Right forelimb (tissue), 1 donor: Measurements from ENCODE around the gene DSG1.
"Not testable (repeated sequence)": the region's sequence is repeated elsewhere in the genome, so short reads cannot be mapped to it uniquely, and the experiment has no call there.

Source experiments
- DNase-seq: peaks from one replicate; pipeline ENCODE4 v3.0.0-alpha.2; 2018

DSG1 gene

DNA sequence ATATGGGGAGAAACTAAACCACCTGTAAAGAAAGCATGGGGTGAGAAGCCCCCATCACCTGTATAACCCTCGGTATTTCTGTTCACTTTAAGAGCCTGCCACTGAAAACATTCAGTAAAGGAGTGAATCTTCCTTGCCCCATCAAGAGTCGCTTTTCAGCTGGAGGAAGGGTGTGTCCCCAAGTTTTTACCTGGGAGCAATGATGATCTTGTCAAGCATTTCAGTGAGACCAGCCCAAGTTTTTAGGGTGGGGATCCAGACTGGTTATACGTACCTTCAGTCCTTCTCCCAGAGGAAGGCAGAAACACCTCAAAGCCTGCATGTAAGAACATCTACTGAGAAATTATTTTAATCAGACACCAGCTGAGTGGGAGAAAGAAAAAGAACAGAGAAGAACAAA, at the start of gene DSG1:
Gene DSG1 (plus strand): TSS at position 301 of the 400 bp plus-strand sequence. CDS start 141 bp downstream, outside the sequence.
- no peak for DNase-seq

DNA sequence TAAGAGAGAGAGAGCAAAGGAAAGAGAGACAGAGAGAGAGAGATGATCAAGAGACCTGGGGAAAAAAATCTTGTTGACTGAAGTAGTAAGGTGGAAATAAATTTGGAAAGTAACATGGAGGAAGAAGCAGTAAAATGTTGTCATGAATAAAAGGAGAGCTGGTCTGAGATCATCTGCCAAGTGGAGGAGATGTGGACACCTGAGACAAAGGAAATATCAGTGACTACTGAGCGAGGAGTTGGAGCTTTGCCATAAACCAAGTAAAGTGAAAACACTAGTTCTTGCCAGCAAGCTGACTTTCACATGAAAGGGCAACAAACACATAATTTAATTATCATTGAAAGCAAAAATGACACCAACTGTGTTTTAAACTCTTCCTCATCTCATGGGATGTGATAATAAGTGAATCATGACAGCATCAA, 49.0 kb upstream of the DSG1 start:
- no peak for DNase-seq

DNA sequence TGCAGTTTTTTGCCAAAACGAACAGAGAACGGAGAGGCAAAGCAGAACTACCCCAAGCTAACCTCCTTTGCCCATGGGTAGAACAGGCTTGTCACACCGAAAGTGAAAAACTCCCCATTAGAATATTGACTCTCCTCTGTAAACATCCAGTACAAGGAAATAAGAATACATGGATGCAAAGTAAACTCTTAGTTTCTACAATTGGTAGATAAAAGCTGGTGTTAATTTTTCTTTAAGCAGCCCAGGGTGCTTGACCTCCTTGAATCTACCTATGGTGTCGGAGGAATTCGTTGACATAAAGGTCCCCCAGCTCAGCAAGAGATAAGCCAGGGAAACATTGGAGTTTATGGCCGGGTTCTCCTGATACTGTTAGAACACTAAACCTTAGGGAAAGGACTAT, 48.4 kb upstream of the DSG1 start:
- no peak for DNase-seq

DNA sequence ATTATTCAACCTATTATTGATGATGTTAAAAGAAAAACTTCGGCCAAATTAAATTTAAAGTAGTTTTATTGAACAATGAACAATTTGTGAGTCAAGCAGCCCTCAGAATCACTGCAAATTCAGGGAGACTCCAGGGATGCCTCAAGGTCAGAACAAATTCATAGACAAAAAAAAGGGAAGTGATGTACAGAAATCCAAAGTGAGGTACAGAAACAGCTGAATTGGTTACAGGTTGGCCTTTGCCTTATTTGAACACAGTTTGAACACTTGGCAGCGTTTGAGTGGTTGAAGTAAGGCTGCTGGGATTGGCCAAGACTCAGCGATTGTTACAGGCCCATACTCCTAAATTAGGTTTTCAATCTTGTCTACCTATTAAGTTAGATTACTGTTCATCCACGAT, 47.4 kb upstream of the DSG1 start:
- no peak for DNase-seq

DNA sequence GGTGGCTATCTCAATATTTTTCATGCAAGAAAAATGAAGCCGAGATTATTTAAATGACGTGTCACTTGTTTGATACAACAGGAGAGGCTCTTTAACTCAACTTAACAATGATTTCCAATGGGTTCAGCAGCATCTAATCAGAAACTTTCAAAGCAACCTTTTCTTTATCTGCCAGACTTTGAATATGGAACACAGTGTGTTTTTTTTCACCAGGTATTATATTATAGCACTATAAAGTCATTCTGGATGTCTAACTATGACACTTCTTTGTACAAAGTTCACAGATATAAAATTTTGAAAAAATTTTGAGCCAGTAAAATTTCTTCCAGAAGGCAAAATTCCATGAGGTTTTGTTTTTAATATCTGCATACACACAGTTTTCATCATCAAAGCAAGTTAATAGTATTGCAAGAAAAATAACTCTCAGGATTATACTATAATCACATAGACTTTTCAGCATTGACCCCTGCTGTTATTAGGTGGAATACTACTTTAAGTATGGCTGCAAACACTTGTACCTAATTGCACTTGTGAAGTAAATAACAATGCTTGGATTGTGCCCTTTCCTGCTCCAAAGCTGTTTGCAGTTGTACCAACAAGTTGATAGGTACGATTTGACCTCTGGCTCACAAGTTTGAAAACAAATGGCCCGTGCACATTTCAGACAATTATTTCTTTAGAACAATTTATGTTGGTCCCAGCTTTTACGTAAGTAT, 44.0 kb upstream of the DSG1 start:
- no peak for DNase-seq

DNA sequence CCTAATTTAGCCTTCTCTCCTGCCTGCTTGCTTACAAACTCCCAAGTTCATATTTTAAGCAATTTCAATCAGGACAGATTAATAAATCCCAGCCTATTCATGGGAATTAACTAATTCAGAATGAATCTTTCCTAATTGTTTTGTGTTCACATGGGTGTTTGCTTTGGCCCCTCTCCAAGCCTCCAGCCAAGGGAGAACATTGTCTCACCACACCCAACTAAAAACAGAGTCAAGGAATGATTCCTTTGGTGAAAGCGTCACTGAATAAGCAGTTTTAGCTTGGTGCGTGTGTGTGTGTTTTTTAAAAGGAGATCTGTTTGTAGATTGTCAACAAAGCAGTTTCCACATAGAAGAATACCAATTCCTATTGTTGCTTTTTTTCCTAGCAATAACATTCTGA, 43.0 kb upstream of the DSG1 start:
- DNase-seq: no peak

DNA sequence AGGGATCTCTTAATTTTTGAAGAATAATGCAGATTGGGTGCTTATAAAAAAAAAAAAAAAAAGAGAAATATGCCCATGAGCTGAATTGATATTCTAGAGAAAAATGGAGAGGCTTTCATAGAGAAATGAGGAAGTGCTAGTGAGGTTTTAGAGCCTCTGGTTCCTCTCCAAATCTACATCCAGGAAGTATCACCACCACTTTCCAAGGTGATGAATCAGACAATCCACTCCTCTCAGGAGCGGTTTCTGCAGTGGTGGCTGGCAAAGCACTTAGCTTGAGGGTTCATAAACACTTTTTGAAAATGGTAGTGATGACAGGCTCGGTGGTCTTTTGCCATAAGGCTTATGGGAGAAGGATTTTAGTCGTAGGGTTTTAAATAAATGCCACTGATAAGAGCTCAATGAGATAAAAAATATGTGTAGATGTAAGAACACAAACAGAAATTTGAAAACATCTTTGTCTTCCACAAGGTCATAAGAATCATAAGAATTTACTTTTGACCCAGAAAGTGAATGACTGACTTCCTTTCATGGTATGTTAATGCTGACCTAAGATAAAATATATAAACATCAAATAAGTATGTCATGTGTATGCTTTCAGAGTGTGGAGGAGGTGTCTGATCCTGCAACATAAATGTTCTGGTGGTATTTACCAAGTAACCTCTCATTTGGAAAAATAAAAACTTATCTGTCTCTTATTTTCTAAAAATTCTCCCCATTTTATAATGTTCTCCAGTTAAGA, 42.1 kb upstream of the DSG1 start:
- no peak for DNase-seq

DNA sequence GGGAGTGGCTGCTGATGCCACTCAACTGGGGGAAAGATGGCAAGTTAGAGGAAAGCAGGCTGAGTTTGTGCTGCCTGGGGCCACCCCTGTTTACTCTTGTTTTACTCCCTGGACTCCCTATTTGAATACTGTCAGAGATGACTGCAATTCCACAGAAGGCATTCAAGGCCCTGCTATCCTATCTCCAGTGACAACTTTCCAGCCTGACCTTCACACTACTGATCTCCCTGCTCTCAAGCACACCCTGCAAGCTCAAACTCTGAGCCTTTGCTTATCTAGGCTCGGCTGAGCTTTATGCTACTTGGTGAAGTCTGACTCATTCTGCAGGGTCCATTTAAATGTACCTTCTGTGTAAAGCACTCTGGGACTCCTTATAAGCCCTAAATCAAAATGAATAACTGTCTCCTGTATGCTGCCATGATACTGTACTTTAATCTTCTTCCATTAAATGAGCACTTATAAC, 39.3 kb upstream of the DSG1 start:
- DNase-seq: no peak

DNA sequence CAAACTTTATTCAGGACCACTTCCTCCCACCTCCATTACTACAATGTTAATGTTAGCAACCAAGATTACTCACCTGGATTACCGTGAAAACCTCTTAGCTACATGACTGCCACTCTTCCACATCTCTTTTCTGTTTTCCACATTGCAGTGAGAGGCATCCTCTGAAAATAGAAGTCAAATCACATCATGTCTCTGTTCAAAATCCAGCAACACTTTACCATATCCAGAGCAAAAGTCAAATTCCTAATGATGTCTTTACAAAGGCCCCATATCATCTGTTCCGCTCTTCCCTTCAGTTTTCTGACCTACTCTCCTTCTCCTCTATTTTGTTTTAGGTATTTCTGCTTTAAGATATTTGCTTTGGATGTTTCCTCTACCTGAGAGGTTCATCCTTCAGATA, 37.5 kb upstream of the DSG1 start:
- DNase-seq: no peak

DNA sequence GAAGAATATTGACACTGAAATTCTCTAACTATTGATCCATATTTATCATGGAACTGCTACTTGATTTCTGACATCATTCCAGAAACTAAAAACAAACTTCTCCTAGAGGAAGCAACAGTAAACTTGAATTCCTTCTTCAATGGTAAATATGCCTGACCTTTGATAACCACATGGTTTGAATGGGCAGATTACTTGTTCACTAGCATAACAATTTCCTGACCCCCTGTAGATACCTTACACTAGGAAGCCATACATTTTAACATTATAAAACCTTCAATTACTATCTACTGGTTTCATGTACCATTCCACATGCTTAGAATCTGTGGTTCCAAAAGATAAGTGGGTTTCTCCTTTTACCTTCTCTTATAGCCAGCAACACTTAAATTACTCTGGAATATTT, 36.5 kb upstream of the DSG1 start:
- no peak for DNase-seq

DNA sequence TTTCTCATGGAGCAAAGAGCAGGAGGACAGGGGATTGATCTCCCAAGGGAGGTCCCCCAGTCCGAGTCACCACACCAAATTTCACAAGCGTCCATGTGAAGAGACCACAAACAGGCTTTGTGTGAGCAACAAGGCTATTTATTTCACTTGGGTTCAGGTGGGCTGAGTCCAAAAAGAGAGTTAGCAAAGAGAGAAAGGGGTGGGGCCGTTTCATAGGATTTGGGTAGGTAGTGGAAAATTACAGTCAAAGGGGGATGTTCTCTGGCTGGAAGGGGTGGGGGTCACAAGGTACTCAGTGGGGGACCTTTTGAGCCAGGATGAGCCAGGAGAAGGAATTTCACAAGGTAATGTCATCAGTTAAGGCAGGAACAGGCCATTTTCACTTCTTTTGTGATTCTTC, 28.5 kb upstream of the DSG1 start:
- DNase-seq: not testable (repeated sequence)

DNA sequence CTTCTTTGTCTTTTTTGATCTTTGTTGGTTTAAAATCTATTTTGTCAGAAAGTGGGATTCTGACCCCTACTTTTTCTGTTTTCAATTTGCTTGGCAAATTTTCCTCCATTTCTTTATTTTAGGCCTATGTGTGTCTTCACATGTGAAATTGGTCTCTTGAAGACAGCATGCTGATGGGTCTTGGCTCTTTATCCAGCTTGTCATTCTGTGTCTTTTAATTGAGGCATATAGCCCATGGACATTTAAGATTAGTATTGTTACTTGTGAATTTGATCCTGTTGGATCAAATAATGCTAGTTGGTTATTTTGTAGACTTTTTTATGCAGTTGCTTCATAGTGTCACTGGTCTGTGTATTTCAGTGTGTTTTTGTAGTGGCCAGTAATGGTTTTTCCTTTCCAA, 26.3 kb upstream of the DSG1 start:
- DNase-seq: no peak

DNA sequence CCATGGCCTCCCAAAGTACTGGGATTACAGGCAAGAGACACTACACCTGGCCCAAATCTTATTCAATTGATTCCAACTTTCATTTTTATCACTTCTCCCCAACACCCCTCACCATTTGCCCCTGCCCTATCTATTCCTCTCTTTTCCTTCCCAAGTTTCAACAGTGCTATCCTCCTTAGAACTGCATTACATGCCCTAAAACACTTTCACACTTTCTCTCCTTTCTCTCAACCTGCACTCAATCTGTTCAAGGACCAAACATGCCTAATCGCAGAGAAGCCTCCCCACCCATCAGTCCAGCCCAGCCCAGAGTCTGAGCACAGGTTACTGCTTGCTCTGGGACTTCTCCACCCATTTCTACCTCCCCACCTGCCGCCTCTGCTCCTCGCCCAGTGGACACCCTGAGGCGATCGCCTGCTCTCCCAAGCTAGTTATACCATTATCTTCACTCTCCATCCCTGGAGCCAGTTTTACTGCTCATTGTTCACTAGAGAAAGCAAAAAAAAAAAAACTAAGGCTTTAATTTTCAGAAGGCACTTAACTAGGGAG, 23.7 kb upstream of the DSG1 start:
- DNase-seq: no peak

DNA sequence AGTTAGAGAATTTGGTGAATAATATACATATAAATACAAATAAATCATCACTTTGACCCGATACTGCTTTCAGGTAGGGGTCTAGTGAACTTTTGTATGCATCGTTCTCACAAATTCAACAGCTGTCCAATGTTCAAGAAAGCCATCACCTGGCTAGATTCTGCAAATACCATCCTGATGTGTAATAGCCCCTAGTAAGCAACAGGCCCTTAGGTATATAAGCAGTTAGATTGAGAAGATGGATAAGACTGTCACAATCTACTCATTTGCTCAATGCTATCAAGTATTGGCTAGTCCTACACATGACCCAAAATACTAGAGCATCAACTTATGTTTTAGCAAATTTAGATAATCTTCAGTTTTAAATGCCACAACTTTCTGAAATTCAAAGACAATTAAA, 20.7 kb upstream of the DSG1 start:
- no peak for DNase-seq

DNA sequence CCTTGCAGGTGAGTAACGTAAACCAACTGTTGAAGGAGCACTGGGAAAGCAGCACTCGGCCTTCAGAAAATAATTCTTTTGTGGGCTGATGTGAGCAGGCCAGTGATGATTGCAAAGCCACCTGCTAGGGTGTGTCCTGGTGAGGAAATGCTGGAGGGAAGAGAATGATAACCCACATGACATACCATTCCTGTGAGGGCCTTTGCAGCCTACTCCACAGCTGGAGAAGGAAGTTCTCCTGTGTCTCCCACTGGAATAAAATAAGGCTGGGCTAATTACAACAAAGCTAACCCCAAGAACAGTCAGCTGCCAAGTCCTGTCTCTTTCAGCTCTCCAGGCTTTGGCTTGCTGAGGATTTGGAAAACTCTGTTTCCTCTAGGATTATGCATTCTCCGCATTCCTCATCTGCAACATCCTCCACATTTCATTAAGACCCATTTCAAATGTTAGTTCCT, 16.7 kb upstream of the DSG1 start:
- DNase-seq: no peak

DNA sequence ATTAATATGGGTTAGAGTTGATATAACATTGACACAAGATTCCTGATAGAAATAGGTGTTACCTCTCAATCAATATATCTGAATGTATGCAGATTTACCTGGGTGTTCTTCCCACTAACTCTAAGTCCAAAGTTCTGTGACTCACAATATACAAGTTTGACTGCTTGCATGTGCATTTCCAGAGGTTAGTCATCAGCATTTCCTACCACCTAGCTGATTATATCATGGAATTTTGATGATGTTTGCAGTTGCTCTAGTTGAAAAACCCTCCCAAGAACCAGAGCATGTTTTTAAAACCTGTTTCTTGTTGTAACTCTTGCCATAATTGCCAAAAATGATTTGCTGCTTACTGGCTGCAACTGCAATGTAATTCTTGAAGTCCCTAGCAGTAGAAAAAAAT, 15.0 kb upstream of the DSG1 start:
- DNase-seq: no peak

DNA sequence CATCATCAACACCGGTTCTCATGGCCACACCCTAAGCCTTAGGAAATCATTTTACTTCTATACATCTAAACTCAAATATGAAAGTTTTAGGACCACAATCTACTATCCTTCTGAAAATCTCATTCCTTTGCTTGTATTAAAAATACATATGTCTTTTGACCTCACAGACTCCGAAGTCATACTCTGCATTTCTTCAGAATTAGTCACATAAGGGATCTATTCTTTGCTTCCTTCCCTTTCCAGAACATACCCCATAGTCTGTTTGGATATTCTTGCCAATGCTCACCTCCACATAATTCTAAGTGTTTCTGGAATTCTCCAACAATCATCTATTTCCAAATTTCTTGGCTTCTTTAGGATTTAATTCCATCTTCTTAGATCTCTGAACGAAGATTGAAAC, 14.2 kb upstream of the DSG1 start:
- DNase-seq: no peak

DNA sequence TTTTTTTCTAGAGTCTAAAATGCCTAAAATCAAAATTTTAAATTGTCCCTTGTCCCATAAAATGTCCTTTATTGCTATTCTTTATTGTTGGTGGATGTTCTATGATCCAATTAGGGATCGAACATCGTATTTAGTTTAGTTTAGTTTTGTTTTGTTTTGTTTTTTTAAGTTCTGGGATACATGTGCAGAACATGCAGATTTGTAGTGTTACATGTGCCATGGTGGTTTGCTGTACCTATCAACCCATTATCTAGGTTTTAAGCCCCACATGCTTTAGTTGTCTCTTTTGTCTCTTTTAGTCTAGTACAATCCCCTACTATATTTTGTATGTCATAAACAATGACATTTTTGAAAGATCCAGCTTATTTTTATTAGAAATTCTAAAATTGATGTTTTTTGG, 8.8 kb upstream of the DSG1 start:
- DNase-seq: no peak

DNA sequence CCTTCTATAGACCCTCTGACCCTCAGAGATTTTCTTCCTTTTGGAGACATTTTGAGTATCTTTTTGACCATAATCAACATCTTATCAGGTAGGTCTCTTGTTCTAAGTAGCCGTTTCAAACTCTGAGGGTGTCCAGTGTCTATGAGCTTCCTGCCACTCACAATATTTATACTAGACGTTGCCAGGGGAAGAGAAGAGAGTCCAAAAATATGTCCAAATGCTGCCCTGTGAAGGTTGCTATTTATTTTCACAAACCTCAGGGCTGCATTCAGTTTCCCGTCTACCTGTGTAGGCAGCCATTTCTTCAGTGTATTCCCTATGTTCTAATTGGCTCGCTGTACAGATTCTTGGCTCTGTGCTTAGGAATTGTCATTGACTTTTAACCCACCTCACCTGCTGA, 986 bp upstream of the DSG1 start:
- no peak for DNase-seq

DNA sequence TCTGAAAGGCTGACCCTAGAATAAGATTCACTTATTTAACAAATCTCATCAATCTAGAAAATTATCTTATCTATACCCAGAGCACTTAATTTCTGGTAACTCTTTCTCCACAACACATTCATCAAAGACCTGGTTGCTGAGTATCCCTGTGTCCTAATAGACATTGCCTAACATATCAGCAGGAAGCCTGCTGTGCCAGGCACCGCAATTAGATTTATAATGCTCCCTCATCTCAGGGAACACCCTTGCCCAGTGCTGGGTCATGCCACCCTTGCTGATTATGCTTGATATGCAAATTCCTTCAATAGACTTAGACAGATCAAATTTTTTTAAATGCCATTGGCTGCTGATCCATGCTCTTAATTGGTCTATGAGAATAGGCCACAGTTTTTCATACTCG, 3.8 kb downstream of the DSG1 start:
- no peak for DNase-seq

DNA sequence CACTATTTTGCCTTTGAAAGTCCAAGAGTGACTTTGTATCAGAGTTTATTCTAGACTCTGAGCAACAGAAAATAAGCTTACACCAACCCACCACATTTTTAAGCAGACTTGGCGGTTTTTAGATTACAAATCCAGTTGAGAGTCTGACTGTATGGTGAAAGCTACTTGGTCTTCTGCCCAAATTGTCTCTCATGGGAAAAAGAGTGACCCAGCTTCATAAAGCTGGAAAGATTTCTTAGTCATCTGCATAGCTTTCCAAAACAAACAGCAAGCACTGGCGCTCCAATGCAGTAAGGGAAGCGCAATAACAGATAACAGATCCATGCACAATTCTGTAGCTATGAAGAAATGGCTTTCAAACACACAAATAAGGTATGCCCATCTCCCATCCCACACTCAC, 7.1 kb downstream of the DSG1 start:
- DNase-seq: no peak

DNA sequence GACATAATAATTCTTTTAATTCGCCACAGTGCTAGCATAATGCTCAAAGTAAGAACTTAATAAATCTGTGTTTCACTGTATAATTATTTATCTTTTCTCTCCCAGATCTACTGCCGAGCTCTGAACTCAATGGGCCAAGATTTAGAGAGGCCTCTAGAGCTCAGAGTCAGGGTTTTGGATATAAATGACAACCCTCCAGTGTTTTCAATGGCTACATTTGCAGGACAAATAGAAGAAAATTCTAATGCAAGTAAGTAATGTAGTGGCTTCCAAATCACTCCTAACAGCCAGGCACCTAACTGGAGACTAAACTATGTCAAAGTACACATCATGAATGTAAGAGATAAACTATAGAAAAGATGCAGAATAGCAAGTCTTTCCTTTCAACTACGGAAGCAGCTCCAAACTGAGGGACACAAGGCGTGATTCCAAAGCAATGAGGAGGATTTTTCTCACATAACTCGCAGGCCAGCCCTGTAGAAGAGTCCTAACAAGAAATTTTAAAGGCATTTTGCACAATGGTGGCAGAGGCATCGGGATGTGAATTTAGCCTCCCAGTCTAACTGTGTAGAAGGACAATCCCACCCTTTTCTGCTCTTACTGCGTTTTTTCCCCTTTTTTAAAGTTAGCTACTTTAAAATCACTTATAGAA, 12.0 kb downstream of the DSG1 start:
- no peak for DNase-seq

DNA sequence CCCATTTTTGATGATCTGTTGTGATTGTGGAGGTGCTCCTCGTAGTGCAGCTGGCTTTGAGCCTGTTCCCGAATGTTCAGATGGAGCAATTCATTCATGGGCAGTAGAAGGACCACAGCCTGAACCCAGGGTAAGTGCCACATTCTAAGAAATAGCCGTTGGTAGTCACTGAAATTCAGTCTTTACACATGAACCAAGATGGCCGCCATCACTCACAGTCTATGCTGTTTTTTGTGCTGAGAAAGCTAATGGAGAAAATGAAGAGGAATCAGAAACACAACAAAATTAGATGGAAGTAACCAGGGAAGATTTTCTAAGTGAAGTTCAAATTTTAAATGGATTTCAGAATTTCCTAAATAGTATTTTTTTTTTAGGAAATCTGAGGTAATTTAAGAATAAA, 25.5 kb downstream of the DSG1 start:
- no peak for DNase-seq

DNA sequence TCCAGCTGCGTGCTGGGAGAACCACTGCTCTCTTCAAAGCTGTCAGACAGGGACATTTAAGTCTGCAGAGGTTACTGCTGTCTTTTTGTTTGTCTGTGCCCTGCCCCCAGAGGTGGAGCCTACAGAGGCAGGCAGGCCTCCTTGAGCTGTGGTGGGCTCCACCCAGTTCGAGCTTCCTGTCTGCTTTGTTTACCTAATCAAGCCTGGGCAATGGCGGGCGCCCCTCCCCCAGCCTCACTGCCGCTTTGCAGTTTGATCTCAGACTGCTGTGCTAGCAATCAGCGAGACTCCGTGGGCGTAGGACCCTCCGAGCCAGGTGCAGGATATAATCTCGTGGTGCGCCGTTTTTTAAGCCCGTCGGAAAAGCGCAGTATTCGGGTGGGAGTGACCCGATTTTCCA, 35.4 kb downstream of the DSG1 start:
- DNase-seq: not testable (repeated sequence)
